MM.1S (cell line): ENCODE data around the gene CCNA1.

Experiments
- CTCF ChIP-seq: fragments of 300-600 bp; sonication (generic); IDR thresholded peaks from 2 replicates; pipeline ENCODE4 v1.5.1; 2016; ENCODE audit warnings: antibody characterized with exemption, low read length, mixed read lengths
- EZH2 ChIP-seq: fragments of 300-600 bp; sonication (generic); optimal IDR thresholded peaks from 2 replicates; pipeline ENCODE3; 2017; ENCODE audit warnings: low read depth, mild to moderate bottlenecking, antibody characterized with exemption, low read length, mixed read lengths
- EZH2phosphoT487 ChIP-seq: fragments of 300-600 bp; sonication (generic); IDR thresholded peaks from 2 replicates; pipeline ENCODE4 v1.6.1; 2018; ENCODE audit warnings: antibody characterized with exemption, low read length

GRCh38 chr13:36413161-36413560, 19.1 kb upstream of the CCNA1 start:
- TF ChIP-seq CTCF (no peak), EZH2 (no peak), EZH2phosphoT487 (no peak)
